Activated CD8-positive, alpha-beta T cell treated with anti-CD3 and anti-CD28 coated beads, Interleukin-2, amount 10 ng/mL, durations not matched to agents 7 days and 5 days (primary cell): ENCODE measurements around the gene ARHGEF33. TPM values are rescaled to one million over a fixed set of nuclear protein-coding genes. Genes with fewer than 3 reads are reported as not detected.
A peak's percentile ranks its signal among the peaks of the same experiment; 100 is the strongest.

Experiments used
- ATAC-seq: fragments of 150-1000 bp; cut with Tn5 transposase; one replicate; pipeline ENCODE4 v1.10.0; 2021; ENCODE audit warnings: moderate library complexity
- CTCF ChIA-PET: fragments of 350-600 bp; sonication (Branson Sonifier 250); formaldehyde crosslinking; loops from one replicate; lab custom pipeline; 2021; ENCODE audit warnings: antibody characterized with exemption; lab: Charles Lee
- POLR2A ChIA-PET: fragments of 350-600 bp; sonication (Branson Sonifier 250); formaldehyde crosslinking; loops from one replicate; lab custom pipeline; 2021; ENCODE audit warnings: antibody characterized with exemption; lab: Charles Lee
- DNase-seq: peaks from one replicate; pipeline ENCODE4 v3.0.0-alpha.2; 2020
- H3K27ac Mint-ChIP-seq: one replicate; pipeline ENCODE4 v1.8.0; 2021; ENCODE audit warnings: mild to moderate bottlenecking, mixed read lengths
- H3K27me3 Mint-ChIP-seq: one replicate; pipeline ENCODE4 v1.8.0; 2021; ENCODE audit warnings: low read depth, mixed read lengths
- H3K36me3 Mint-ChIP-seq: one replicate; pipeline ENCODE4 v1.8.0; 2021; ENCODE audit warnings: low read depth, mixed read lengths
- H3K4me1 Mint-ChIP-seq: one replicate; pipeline ENCODE4 v1.8.0; 2021; ENCODE audit warnings: low read depth, mixed read lengths
- H3K4me3 Mint-ChIP-seq: one replicate; pipeline ENCODE4 v1.8.0; 2021; ENCODE audit warnings: mild to moderate bottlenecking, mixed read lengths
- H3K9me3 Mint-ChIP-seq: one replicate; pipeline ENCODE4 v1.8.0; 2022; ENCODE audit warnings: mixed read lengths; ENCODE audit not compliant: insufficient read depth
- total RNA-seq, 2 experiments: library from RNA; stranded (reverse); gene quantifications; one replicate each; pipeline ENCODE4 v1.2.3, GENCODE V29; 2021

The ARHGEF33 gene
- total RNA-seq, 2 experiments from 2014 or later: 0.08 TPM; not detected in 1

- ChIA-PET CTCF (interaction anchor here (3.5 kb wide), 1 partner anchor 14 kb away, joined by 20 read pairs; no protein-coding TSS in a partner anchor), POLR2A (no interaction called here)
- Mint-ChIP-seq H3K27me3 (peaks cover 38% of the 10 kb centered on the region), H3K4me3 (no peak overlapping the region), H3K9me3 (no peaks in the 10 kb centered on the region), H3K4me1 (peaks cover 3% of the 10 kb centered on the region), H3K27ac (no peak overlapping the region), H3K36me3 (no peaks in the 10 kb centered on the region)
- DNase-seq (peak; percentile 17), ATAC-seq (peak; percentile 24)
Observed at GRCh38 chr2:38960609-38961320, 71.1 kb downstream of the ARHGEF33 start.

- ATAC-seq (no peak), DNase-seq (no peak)
- Mint-ChIP-seq H3K27me3 (peaks cover 20% of the 10 kb centered on the region), H3K36me3 (no peaks in the 10 kb centered on the region), H3K9me3 (no peaks in the 10 kb centered on the region), H3K4me1 (no peaks in the 10 kb centered on the region), H3K27ac (no peak overlapping the region), H3K4me3 (no peak overlapping the region)
- POLR2A ChIA-PET: no interaction called here
- CTCF ChIA-PET: interaction anchor here (1.1 to 3.7 kb wide), 2 partner anchors 19 to 54 kb away, joined by 3 to 12 read pairs; no protein-coding TSS in a partner anchor
Observed at GRCh38 chr2:38966006-38966405, 76.3 kb downstream of the ARHGEF33 start.

- H3K9me3 Mint-ChIP-seq: no peaks in the 10 kb centered on the region
- CTCF ChIA-PET: interaction anchor here (3.7 kb wide), 1 partner anchor 19 kb away, joined by 12 read pairs; no protein-coding TSS in a partner anchor
- no peak for DNase-seq
- H3K27ac Mint-ChIP-seq: no peak overlapping the region
- H3K36me3 Mint-ChIP-seq: no peaks in the 10 kb centered on the region
- no peak overlapping the region for H3K4me3 Mint-ChIP-seq
- H3K4me1 Mint-ChIP-seq: no peaks in the 10 kb centered on the region
- ATAC-seq: no peak
- H3K27me3 Mint-ChIP-seq: peaks cover 14% of the 10 kb centered on the region
- POLR2A ChIA-PET: no interaction called here
Observed at GRCh38 chr2:38966678-38967077, 77.0 kb downstream of the ARHGEF33 start.

- CTCF ChIA-PET: interaction anchor here (0.9 kb wide), 1 partner anchor 21 kb away, joined by 3 read pairs; no protein-coding TSS in a partner anchor
- DNase-seq (no peak), ATAC-seq (no peak)
- POLR2A ChIA-PET: no interaction called here
- no peak overlapping the region for H3K27ac Mint-ChIP-seq
- no peaks in the 10 kb centered on the region for H3K9me3 Mint-ChIP-seq
- H3K4me1 Mint-ChIP-seq: no peaks in the 10 kb centered on the region
- no peak overlapping the region for H3K4me3 Mint-ChIP-seq
- H3K36me3 Mint-ChIP-seq: no peaks in the 10 kb centered on the region
- peaks cover 9% of the 10 kb centered on the region for H3K27me3 Mint-ChIP-seq
Observed at GRCh38 chr2:38968021-38968420, 78.3 kb downstream of the ARHGEF33 start.

GRCh38 chr2:38971377-38971776 lies 81.7 kb downstream of the ARHGEF33 start:
- no peaks in the 10 kb centered on the region for H3K9me3 Mint-ChIP-seq
- ATAC-seq (no peak), DNase-seq (no peak)
- POLR2A ChIA-PET: no interaction called here
- CTCF ChIA-PET: interaction anchor here (2.6 kb wide), 1 partner anchor 24 kb away, joined by 11 read pairs; no protein-coding TSS in a partner anchor
- H3K36me3 Mint-ChIP-seq: peaks cover 4% of the 10 kb centered on the region
- no peak overlapping the region for H3K4me3 Mint-ChIP-seq
- no peak overlapping the region for H3K27ac Mint-ChIP-seq
- peaks cover 4% of the 10 kb centered on the region for H3K27me3 Mint-ChIP-seq
- no peaks in the 10 kb centered on the region for H3K4me1 Mint-ChIP-seq

- ATAC-seq: no peak
- CTCF ChIA-PET: interaction anchor here (1.3 kb wide), 1 partner anchor 256 kb away, joined by 3 read pairs; no protein-coding TSS in a partner anchor
- no peak overlapping the region for H3K27ac Mint-ChIP-seq
- H3K9me3 Mint-ChIP-seq: no peaks in the 10 kb centered on the region
- H3K36me3 Mint-ChIP-seq: peaks cover 8% of the 10 kb centered on the region
- POLR2A ChIA-PET: no interaction called here
- DNase-seq: no peak
- peaks cover 4% of the 10 kb centered on the region for H3K27me3 Mint-ChIP-seq
- H3K4me3 Mint-ChIP-seq: no peak overlapping the region
- H3K4me1 Mint-ChIP-seq: no peaks in the 10 kb centered on the region
Observed at GRCh38 chr2:38973266-38973665, 83.6 kb downstream of the ARHGEF33 start.

- Mint-ChIP-seq H3K4me1 (no peaks in the 10 kb centered on the region), H3K27me3 (peaks cover under 1% of the 10 kb centered on the region), H3K27ac (no peak overlapping the region), H3K4me3 (no peak overlapping the region), H3K9me3 (no peaks in the 10 kb centered on the region), H3K36me3 (peaks cover 20% of the 10 kb centered on the region)
- ChIA-PET CTCF (no interaction called here), POLR2A (no interaction called here)
- ATAC-seq (no peak), DNase-seq (no peak)
Observed at GRCh38 chr2:38975042-38975441, 85.4 kb downstream of the ARHGEF33 start.

- ChIA-PET CTCF (no interaction called here), POLR2A (no interaction called here)
- ATAC-seq: no peak
- Mint-ChIP-seq H3K27ac (no peak overlapping the region), H3K36me3 (peaks cover 32% of the 10 kb centered on the region), H3K9me3 (no peaks in the 10 kb centered on the region), H3K27me3 (no peaks in the 10 kb centered on the region), H3K4me1 (no peaks in the 10 kb centered on the region), H3K4me3 (no peak overlapping the region)
- DNase-seq: no peak
Observed at GRCh38 chr2:38977047-38977446, 87.4 kb downstream of the ARHGEF33 start.

GRCh38 chr2:38978296-38978903 lies 88.7 kb downstream of the ARHGEF33 start:
- no peak for DNase-seq
- Mint-ChIP-seq H3K27me3 (no peaks in the 10 kb centered on the region), H3K9me3 (no peaks in the 10 kb centered on the region), H3K4me3 (no peak overlapping the region), H3K27ac (peak overlapping the region; percentile 72), H3K36me3 (peaks cover 39% of the 10 kb centered on the region), H3K4me1 (no peaks in the 10 kb centered on the region)
- CTCF ChIA-PET: interaction anchor here (1.2 to 1.6 kb wide), 2 partner anchors 31 to 251 kb away, joined by 3 read pairs; no protein-coding TSS in a partner anchor
- POLR2A ChIA-PET: no interaction called here
- ATAC-seq: no peak

GRCh38 chr2:38978908-38979307 lies 89.2 kb downstream of the ARHGEF33 start:
- H3K27me3 Mint-ChIP-seq: no peaks in the 10 kb centered on the region
- peak overlapping the region; percentile 72 for H3K27ac Mint-ChIP-seq
- H3K36me3 Mint-ChIP-seq: peaks cover 43% of the 10 kb centered on the region
- DNase-seq (no peak), ATAC-seq (no peak)
- H3K4me3 Mint-ChIP-seq: no peak overlapping the region
- CTCF ChIA-PET: interaction anchor here (1.2 to 1.6 kb wide), 2 partner anchors 31 to 251 kb away, joined by 3 read pairs; no protein-coding TSS in a partner anchor
- POLR2A ChIA-PET: no interaction called here
- no peaks in the 10 kb centered on the region for H3K9me3 Mint-ChIP-seq
- no peaks in the 10 kb centered on the region for H3K4me1 Mint-ChIP-seq

GRCh38 chr2:38981003-38981669 lies 91.5 kb downstream of the ARHGEF33 start:
- ChIA-PET CTCF (no interaction called here), POLR2A (interaction anchor here (0.9 kb wide), 1 partner anchor 531 kb away, joined by 3 read pairs; no protein-coding TSS in a partner anchor)
- Mint-ChIP-seq H3K27me3 (no peaks in the 10 kb centered on the region), H3K9me3 (no peaks in the 10 kb centered on the region), H3K36me3 (peaks cover 55% of the 10 kb centered on the region), H3K4me1 (no peaks in the 10 kb centered on the region), H3K27ac (no peak overlapping the region), H3K4me3 (no peak overlapping the region)
- ATAC-seq (no peak), DNase-seq (no peak)
